Hematopoietic multipotent progenitor cell treated with erythropoietin and hydrocortisone succinate and interleukin-3 and kit ligand, for 17 days (in vitro differentiated cells): ENCODE data around the gene CDIP1.

ENCODE experiments used
- DNase-seq: peaks from one replicate; pipeline ENCODE4 v3.0.0-alpha.2; 2015; ENCODE audit warnings: low spot score

Gene CDIP1

DNA sequence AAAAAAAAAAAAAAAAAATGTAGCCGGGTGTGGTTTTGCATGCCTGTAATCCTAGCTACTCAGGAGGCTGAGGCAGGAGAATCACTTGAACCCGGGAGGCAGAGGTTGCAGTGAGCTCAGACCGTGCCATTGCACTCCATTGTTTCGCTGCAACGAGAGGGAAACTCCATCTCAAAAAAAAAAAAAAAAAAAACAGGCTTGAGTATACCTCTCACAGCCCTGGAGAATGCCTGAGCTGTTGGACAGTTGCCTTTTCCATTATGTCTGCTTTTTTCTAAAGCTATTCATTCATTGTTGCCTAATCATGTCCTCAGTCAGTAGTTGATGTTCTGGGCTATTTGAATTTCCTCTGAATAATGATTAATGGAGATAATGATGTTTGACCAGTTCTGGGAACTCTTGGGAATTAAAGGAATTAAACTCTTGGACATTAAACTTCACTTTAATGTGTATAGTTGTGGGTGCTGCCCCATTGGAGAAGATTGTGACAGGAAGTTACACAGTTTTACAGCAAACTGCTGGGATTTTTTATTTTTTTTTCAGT is 50.5 kb downstream of the CDIP1 start:
- no peak for DNase-seq

DNA sequence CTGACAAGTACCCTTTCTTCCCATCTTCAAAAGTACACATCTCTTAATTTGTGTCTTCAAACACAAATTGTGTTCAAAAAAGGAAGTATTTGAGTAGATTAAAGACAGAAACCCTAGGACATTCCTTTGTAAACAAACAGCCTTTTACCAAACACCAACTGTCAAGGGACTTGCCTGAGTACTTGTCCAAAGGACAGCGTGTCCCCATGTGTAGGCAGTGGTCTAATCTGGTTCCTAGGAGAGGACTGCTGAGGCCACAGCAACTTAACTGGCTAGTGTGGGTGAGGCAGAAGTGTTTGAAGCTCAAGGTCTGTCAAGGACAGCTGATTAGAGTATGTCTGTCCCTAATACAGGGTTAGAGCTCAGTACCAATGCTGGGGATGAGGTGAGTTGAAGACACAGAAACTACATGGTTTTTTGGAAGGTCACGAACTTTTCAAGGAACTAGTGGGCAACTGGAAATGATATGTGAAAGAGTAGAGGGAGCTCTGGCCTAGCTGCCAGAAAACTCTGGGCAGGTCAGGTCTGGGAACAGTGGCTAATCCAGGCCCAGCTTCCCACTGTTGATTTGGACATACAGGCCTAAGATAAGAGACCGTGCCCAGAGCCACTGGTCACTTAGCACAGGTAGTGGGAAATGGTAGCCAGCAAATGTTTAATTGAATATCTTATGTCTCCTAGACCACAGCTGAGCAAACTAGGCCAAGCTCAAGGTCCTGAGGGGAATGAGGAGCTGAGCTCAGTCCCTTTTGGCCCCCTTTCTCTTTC is 52.3 kb downstream of the CDIP1 start:
- no peak for DNase-seq

DNA sequence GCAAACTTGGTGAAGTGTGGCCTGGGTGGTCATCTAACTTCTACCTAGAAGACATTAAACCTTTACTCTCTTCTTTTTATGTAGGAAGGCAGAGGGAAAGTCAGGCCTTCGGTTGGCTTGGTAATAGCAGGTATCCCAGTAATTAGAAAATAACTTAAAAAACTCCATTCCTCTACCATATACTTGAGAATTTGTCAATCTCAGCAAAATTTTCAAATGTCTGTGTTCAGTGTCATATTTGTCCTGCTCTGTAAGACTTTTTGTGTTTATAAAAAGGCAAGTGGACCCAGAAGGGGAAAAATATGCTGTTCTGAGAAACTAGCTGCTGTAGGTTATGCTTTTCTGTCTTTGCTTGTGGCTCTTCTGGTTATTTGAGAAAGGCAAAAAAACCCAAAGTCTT is 56.6 kb downstream of the CDIP1 start:
- no peak for DNase-seq

DNA sequence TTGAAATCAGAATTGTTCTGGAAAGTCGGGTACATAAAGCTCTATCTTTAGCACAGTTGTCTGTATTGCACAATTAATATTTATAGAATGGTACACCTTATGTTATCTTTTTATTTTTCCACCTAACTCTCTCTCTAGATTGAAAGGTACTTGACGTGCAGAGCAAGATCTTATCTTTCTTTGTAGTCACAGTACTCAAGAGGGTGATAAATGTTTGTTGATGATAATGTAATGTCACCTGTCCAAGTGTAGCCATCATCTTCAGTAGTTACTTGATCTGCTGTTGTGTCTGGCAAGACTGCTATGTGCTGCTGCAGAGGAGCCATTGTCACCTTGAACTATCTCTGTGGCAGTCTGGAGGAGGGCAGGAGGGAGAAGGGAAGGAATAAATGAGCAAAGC is 57.0 kb downstream of the CDIP1 start:
- no peak for DNase-seq

DNA sequence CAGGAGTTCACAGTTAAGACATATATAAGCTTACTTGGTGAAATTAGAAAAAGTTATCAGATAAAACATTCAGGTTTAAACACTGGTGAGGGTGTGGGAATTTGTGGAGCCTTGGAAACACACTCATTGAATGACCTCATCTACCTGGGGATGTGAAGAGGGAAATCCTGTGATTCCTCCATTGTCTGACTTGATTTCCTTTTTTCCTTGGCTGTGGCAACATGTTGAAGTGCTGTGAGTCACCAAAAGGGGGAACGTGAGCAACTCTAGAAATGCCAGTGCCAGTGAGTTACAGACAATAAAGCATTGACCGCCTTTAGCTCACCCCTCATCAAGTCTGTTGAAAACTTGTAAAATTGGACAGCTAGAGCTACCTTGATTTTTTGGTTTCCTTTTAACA is 60.6 kb downstream of the CDIP1 start:
- no peak for DNase-seq

DNA sequence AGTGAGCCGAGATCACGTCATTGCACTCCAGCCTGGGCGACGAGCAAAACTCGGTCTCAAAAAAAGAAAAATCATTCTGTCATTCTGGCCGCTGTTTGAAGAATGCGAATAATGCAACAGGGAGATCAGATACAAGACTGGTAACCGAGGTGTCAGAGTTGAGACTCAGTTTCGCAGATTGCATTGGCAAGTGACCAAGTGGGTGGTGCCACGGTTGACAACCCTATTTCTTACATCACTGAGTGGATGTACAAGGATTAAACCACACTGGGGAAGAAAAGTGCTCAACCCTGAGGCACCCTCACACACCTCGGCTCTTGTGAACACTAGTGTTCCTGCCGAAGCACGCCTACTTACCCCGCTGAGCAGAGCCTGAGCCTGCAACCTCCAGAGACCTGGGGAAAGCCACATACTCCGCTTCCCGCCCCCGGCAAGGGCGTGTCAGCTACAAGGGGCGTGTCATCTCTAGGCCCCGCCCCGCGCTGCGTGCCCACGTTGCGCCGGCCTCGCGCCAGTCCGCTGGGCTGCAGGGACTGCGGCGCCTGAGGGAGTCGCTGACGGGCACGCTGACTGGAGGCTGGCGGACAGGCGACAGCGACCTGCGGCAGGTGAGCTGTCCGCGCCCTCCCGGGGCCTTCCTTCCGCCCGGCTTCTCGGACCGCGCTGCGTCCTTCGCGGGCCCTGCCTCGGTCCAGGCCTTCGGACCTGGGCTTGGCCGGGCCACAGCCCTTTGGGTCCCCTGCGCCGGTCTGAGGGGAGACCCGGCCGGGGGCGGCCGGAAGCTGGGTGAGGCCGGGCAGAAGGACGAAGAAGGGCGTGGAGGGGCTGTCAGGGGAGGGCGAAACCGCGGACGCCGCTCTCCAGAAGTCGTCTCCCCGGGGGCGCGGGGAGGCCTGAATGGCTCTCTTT is 62.4 kb downstream of the CDIP1 start, which contains the start of gene HMOX2:
TSS of gene HMOX2 (plus strand) at position 519 of the 909 bp plus-strand sequence. CDS start 29,127 bp downstream, outside the sequence.
- peak; percentile 86 for DNase-seq

DNA sequence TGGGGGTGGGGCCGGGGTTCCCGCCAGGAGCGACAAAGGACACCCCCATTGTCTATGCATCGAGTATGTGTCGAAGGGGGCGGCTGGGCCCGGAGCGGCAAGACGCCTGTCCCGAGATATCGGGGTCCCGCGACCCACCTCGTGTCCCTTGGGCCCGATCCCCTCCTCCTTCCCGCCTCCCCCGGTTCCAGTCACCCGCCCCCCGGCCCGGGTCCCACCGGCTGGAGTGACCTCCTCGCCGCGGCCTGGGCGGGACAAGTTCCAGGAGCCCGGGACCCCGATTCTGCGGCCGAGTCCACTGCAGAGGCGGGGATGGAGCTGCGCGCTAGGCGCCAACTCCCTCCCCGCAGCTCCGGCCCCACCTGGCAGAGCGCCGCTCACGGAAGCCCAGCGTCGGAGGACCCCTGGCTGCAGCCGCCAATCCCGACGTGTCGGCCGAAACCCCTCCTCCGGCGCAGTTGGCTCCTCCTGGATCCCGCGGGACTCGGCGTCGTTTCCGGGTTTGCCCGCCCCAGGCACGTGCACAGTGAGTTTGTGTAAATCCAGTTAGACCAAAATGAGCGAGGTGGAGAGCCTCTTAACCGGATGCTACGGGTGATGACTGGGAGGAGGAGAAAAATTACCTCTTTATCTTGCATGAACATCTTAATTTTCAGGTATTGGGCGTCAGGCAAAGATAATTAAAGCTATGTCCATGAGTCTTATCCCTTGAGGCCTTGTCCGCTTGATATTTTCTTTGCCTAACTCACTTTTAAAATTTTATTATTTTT is 64.2 kb downstream of the CDIP1 start, which contains the start of gene NMRAL1:
TSS of gene NMRAL1 (minus strand) at position 434 of the 770 bp plus-strand sequence. CDS start 493 bp downstream, outside the sequence.
- DNase-seq, result no peak

DNA sequence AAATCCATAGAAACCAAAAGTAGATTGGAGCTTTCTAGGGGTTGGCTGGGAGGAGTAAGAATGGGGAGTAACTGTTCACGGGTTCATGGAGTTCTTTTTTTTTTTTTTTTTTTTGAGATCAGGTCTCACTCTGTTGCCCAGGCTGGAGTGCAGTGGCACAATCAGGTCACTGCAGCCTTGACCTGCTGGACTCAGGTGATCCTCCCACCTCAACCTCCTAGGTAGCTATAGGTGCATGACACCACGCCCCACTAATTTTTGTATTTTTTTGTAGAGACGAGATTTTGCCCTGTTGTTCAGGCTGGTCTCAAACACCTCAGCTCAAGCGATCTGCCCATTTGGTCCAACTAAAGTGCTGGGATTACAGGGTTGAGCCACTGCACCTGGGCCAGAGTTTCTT is 65.7 kb downstream of the CDIP1 start:
- no peak for DNase-seq

DNA sequence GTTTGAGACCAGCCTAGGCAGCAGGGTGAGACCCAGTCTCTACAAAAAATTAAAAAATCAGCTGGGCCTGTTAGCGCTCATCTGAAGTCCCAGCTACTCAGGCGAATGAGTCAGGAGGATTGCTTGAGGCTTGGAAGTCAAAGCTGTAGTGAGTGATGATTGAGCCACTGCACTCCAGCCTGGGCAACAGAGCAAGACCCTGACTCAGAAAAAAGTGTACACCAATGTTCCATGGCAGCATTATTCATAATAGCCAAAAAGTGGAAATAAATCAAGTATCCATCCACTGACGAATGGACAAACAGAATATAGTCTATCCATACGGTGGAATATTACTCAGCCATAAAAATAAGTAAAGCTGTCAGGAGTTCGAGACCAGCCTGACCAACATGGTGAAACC is 66.7 kb downstream of the CDIP1 start:
- no peak for DNase-seq

DNA sequence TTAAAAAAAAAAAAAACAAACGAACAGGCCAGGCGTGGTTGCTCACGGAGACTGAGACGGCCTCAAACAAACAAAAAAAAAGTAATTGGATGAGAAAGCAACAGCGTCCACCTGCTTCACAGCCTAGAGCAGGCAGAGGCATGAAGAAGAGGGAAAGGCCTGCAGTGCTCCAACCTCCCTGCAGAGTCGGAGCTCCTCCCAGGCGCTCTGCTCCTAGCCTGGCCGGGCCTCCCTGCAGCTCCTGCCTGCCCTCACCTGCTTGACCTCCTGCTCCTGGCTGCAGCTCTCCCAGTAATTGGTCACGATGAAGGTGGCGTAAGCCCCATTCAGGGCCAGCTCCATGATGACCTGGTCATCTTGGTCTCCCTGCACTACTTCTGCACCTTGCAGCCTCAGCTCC is 69.6 kb downstream of the CDIP1 start:
- no peak for DNase-seq

DNA sequence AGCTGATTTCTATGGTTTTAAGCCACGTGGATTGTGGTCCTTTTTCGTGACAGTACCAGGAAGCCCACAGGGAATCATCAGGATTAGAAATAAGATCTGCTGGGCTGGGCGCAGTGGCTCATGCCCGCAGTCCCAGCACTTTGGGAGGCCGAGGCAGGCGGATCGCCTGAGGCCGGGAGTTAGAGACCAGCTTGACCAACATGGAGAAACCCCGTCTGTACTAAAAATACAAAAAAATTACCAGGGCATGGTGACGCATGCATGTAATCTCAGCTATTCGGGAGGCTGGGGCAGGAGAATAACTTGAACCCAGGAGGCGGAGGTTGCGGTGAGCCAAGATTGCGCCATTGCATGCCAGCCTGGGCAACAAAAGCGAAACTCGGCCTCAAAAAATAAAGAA is 70.7 kb downstream of the CDIP1 start:
- no peak for DNase-seq

DNA sequence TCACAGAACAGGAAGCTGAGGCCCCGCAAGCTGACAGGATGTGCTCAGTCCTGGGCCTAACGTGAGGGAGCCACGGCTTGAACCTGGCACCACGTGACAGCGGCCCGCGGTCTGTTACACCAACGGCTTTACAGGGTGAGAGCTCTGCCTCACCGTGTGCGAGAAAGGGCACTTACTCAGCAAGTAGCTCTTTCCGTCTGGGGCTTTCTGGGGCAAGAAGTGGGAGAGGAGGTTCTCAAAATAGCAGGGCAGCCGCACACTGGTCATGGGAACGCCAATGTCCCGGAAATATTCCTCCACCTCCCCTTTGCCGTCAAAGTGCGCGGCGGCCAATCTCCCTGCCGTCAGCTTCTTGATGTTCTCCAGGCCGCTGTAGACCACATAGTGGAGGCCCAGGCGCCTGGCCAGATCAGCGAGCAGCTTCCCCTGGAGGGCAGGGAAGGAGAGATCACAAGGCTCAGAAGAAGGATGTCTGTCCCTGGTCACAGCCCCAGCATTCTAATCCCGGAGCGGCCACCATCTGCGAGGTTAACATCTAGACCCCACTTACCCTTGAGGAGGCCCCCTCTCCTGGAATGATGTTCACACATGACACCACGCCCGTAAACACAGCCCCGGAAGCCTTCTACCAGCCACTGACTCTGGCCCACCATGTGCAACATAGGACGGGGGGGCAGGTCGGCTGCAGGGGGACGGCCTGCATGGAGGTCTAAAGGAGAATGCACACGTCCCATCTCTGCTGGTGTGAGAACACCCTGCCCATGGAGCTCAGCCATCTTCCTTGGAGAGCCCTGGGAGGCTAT is 72.4 kb downstream of the CDIP1 start:
- DNase-seq, result no peak

DNA sequence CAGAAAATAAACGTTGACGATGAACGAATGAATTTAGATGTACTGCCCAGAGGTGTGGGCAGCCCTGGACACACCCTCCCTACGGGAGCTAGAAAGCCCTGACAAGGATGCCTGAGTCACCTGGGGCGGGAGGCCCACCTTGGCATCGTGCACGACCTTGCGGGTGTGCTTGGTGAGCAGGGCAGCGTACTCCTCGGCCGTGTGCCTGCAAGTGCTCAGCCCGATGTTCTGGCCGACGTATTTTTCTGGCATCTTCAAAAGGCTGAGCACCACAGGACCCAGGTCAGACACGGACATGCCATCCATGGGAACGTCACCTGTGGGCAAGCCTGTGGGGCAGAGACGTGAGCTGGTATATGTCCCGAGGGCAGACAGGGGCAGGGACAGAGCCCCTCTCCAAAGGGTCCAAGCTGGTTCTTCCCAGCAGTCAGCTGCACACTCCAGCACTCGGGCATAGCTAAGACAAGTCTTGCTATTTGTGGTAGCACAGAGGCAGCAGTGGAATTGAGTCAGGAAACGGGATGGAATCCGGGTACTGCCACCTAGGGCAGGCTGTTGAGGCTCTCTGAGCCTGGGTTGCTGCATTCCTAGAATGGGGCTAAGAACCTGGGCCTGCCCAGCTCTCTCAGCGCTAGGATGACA is 74.9 kb downstream of the CDIP1 start:
- DNase-seq, result no peak

DNA sequence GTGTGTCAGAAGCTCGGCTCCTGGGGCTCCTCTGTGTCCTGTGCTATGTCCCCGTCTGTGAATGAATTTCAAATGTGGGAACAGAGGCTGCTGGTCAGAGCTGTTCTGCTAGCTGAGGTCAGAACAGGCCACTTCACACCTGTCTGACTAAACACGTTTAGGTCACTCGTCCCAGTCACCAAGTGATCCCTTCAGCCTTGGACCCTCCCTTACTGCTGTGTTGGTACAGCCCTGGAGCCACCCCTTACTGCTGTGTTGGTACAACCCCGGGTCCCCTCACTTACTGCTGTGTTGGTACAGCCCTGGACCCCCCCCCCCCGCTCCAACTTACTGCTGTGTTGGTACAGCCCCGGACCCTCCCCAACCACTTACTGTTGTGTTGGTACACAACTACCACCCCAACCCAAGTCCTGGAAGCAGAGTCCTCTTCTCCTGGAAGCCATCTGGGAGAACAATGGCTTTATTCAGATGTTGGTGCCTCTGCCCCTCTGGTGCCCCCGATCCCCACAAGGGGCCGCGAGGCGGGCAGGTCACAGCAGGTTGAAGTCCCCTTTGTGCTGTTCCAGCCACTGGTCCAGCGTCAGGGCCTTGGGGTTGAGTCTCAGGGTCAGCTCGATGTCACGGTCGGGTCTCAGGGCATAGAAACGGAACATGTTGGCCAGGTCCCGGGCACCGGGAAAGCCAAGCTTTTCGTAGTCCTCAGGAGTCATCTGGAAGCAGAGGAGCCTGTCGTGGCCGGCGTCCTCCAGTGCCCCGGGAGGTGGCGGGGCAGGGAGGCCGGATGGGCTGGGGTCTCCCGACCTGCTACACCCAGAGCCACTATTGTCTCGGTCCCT is 77.1 kb downstream of the CDIP1 start:
- DNase-seq, result no peak

DNA sequence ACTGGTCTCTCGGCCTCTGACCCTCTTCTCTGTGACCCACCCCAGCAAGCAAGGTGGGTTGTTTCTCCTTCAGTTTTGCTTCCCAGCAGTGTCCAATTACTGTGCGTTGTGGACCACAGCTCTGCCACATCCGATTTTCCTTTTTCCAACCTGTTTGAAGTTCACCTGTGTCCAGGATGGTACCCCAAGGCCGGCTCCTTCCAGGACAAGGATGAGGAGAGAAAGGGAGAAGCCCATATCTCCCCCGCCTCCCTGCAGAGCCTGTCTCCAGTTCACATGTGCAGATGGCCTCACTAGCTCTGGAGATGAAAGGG is 77.7 kb downstream of the CDIP1 start:
- DNase-seq, result no peak
